ENCODE data around the gene ACSF3. TPM values are rescaled to one million over a fixed set of nuclear protein-coding genes. Genes with fewer than 3 reads are reported as not detected.
A peak's percentile ranks its signal among the peaks of the same experiment; 100 is the strongest.
"Not testable (repeated sequence)": the region's sequence is repeated elsewhere in the genome, so short reads cannot be mapped to it uniquely, and the experiment has no call there.

ACSF3 gene
- total RNA-seq, 1 donor from 2014 or later = 41.6 TPM

- DNase-seq; H3K27ac Mint-ChIP-seq; H3K4me3 Mint-ChIP-seq; H3K36me3 Mint-ChIP-seq (ENCODE audit: low read depth); H3K9me3 Mint-ChIP-seq; H3K27me3 Mint-ChIP-seq; H3K4me1 Mint-ChIP-seq: not testable (repeated sequence)
- intact Hi-C loops (cut with micrococcal nuclease) = loop anchor here (10.0 kb wide), 1 partner anchor 421 kb away; no protein-coding TSS in a partner anchor
Measured at GRCh38 chr16:89165681-89165979, 72.0 kb downstream of the ACSF3 start.

DNA sequence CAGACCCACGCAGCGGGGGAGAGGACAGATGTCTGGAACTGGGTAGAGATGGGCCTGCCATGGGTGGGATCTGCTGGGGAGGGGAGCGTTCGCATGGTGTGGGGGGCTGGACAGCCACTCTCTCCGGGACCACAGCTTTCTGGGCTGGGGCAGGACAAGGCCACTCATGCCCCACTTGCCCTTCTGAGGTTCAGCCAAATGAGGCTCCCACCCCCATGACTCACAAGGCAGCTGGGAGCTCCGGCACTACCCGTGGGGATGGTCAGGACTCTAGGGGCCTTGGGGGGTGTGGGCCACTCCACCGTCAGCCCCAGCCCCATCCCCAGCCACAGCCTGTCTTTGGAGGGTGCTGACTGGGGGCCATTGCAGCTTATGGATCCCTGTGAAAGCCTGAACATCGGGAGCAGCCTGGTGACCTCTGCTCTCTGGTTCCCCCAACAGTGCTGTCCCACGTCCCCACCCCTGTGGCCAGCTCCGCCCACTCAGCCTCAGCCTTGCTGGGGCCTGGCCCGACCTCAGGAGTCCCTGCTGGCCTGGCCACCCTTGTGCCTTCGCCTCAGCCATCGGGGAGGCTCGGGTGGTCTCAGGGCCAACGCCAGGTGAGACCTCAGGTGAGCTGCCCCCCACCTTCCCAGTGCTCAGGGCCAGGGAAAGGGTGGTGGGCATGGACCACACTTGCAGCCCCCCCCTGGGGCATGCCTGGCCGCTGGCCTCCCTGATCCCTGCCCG, 73.2 kb downstream of the ACSF3 start:
- Mint-ChIP-seq H3K36me3 (ENCODE audit: low read depth) (no peaks in the 10 kb centered on the region), H3K4me3 (no peak overlapping the region), H3K4me1 (peaks cover 6% of the 10 kb centered on the region), H3K27ac (no peak overlapping the region), H3K9me3 (no peaks in the 10 kb centered on the region), H3K27me3 (peaks cover 6% of the 10 kb centered on the region)
- intact Hi-C loops (cut with micrococcal nuclease) = loop anchor here (1.0 to 10.0 kb wide), 3 partner anchors 225 to 422 kb away; no protein-coding TSS in a partner anchor
- DNase-seq = no peak

DNA sequence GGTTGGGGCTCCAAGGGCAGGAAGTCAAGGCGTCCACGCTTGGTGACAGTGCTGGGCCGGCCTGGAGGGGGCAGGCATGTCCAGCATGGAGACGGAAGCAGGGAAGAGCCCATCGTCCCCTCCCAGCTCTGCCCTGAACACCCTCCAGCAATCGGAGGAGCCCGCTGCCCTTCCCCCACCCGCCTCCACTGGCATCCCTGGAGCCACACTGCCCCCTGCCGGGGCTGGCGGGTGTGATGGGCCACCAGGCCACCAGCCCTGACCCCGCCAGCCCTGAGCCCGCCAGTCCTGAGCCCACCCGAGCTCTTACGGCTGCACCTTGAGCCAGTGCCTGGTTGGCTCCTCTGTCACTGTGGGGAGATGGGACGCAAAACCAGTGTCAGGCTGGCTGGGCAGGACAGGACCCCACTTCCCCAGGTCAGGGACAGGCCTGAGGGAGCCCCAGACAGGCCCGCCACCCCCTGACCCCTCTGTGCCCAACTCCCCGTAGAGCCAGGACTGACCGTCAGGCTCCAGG, 73.8 kb downstream of the ACSF3 start:
- Mint-ChIP-seq H3K27me3 (peaks cover 6% of the 10 kb centered on the region), H3K36me3 (ENCODE audit: low read depth) (no peaks in the 10 kb centered on the region), H3K9me3 (no peaks in the 10 kb centered on the region), H3K27ac (no peak overlapping the region), H3K4me3 (no peak overlapping the region), H3K4me1 (peaks cover 6% of the 10 kb centered on the region)
- DNase-seq = peak; percentile 96
- intact Hi-C loops (cut with micrococcal nuclease) = loop anchor here (1.0 to 10.0 kb wide), 3 partner anchors 225 to 423 kb away; no protein-coding TSS in a partner anchor

GRCh38 chr16:89168381-89169189, 74.9 kb downstream of the ACSF3 start:
- DNase-seq = no peak
- Mint-ChIP-seq H3K27ac (no peak overlapping the region), H3K27me3 (peaks cover 6% of the 10 kb centered on the region), H3K4me1 (peaks cover 6% of the 10 kb centered on the region), H3K4me3 (no peak overlapping the region), H3K36me3 (ENCODE audit: low read depth) (no peaks in the 10 kb centered on the region), H3K9me3 (no peaks in the 10 kb centered on the region)
- intact Hi-C loops (cut with micrococcal nuclease) = loop anchor here (10.0 kb wide), 1 partner anchor 424 kb away; no protein-coding TSS in a partner anchor

DNA sequence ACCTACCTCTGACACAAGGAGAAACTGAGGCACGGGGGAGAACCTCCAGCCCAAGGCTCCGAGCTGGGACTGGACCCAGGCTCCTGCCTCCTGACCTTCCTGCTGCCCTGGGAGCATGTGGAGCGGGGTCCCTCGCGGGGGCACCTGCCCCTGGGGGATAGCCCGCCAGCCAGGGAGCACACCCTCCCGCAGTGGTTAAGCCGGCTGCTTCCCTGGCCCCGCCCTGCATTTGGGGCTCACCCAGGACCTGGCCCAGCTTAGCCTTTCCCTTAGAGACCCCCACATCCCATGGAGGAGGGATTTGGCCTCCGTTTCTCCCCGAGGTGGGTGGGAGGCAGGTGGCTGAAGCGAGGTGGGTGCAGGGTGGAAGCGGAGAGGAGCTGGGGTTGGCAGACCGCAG, 76.1 kb downstream of the ACSF3 start:
- no peak for DNase-seq
- intact Hi-C loops (cut with micrococcal nuclease) = loop anchor here (2.0 to 10.0 kb wide), 3 partner anchors 31 to 717 kb away; partner anchors contain the start of genes SLC22A31 and ZFPM1
- no peak overlapping the region for H3K27ac Mint-ChIP-seq
- H3K4me1 Mint-ChIP-seq = peaks cover 6% of the 10 kb centered on the region
- no peak overlapping the region for H3K4me3 Mint-ChIP-seq
- no peaks in the 10 kb centered on the region for H3K36me3 Mint-ChIP-seq (ENCODE audit: low read depth)
- no peaks in the 10 kb centered on the region for H3K9me3 Mint-ChIP-seq
- H3K27me3 Mint-ChIP-seq = peaks cover 6% of the 10 kb centered on the region

GRCh38 chr16:89170346-89171215, 76.9 kb downstream of the ACSF3 start:
- Mint-ChIP-seq H3K27ac (peak overlapping the region; percentile 69), H3K36me3 (ENCODE audit: low read depth) (no peaks in the 10 kb centered on the region), H3K4me3 (peak overlapping the region; percentile 78), H3K4me1 (peaks cover 6% of the 10 kb centered on the region), H3K27me3 (peaks cover 6% of the 10 kb centered on the region), H3K9me3 (no peaks in the 10 kb centered on the region)
- intact Hi-C loops (cut with micrococcal nuclease) = loop anchor here (1.0 to 5.0 kb wide), 6 partner anchors 22 to 718 kb away; partner anchors contain the start of genes SLC22A31 and ZFPM1
- DNase-seq = peak; percentile 73

DNA sequence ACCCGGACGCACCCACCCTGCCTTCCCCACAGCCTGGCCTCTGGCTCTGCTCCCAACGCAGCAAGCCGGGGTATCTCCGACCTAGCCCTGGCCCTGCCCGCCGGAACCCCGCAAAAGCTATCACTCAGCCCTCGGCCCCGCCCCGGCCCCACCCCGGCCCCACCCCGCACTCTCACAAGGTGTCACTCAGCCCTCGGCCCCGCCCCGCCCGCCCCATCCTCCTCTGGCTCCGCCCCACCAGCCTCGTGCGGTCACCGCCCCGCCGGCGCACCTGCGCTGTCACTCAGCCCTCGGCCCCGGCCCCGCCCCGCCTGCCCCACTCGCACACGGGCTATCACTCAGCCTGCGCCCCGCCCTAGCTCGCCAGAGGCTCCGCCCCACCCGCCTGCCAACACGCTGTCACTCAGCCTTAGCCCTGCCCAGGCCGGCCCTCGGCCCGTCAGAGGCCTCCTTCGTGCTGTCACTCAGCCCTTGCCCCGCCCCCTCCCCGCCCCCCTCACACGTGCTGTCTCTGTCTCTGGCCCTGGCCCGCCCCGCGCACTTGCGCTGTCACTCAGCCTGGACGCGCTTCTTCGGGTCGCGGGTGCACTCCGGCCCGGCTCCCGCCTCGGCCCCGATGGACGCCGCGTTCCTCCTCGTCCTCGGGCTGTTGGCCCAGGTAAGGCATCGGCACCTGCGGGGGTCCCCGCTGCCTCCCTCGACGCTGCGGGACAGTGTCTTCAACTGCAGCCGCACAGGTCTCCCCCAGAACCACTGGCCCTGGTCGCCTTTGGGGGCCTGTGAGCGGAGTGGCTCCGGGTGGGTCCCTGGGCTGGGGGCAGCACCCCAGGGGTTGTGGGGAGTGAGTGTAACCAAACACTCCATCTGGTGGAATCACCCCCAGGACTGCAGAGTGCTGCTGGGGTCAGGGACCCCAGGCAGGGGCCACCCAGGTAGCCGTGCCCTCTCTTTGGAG, 77.8 kb downstream of the ACSF3 start, which contains the start of gene CDH15:
Gene CDH15 (plus strand): TSS at position 533 of the 955 bp plus-strand sequence. CDS start 84 bp downstream, at position 617.
- no peaks in the 10 kb centered on the region for H3K9me3 Mint-ChIP-seq
- intact Hi-C loops (cut with micrococcal nuclease) = loop anchor here (1.0 to 5.0 kb wide), 6 partner anchors 21 to 719 kb away; partner anchors contain the start of genes SLC22A31 and ZFPM1
- no peaks in the 10 kb centered on the region for H3K36me3 Mint-ChIP-seq (ENCODE audit: low read depth)
- peak within 1 kb of the TSS; percentile 78 for H3K4me3 Mint-ChIP-seq
- H3K4me1 Mint-ChIP-seq = peaks cover 6% of the 10 kb centered on the region
- peak within 1 kb of the TSS; percentile 69 for H3K27ac Mint-ChIP-seq
- peaks cover 5% of the 10 kb centered on the region for H3K27me3 Mint-ChIP-seq
- peak; percentile 96 for DNase-seq

- DNase-seq = no peak
- H3K9me3 Mint-ChIP-seq = no peaks in the 10 kb centered on the region
- peaks cover 3% of the 10 kb centered on the region for H3K27me3 Mint-ChIP-seq
- H3K4me1 Mint-ChIP-seq = peaks cover 6% of the 10 kb centered on the region
- H3K4me3 Mint-ChIP-seq = no peak overlapping the region
- H3K36me3 Mint-ChIP-seq (ENCODE audit: low read depth) = no peaks in the 10 kb centered on the region
- intact Hi-C loops (cut with micrococcal nuclease) = loop anchor here (5.0 kb wide), 1 partner anchor 720 kb away; the partner anchor contains the start of gene ZFPM1
- H3K27ac Mint-ChIP-seq = no peak overlapping the region
Measured at GRCh38 chr16:89172171-89172527, 78.5 kb downstream of the ACSF3 start.

DNA sequence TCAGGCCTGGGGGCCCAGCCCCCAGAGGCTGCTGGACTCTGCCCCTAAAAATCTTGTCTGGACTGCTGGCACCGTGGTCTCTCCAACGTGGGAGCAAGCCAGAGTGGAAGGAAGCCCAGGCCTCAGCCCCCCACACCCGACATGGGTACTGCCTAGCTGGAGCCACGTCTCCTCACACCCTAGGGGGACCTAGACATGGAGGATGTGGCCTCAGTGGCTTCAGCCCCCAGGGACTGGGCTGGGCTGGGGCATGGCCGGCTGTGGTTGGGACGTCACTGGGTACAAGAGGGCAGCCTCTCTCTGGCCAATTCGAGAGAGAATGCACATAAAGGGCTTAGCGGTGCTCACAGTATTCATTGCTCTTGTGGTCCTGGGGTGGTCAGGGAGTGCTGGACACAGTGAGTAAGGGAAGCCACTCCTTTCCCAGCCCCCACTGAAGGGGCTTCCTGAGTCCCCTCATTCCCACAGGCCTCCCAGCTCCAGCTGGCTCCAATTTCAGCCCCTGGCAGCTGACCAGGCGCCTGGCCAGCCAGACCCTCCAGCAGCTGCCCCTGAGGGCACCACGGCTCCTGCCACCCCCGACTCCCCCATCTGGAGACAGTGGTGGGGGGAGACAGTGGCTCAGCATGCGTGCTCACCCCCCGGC, 79.0 kb downstream of the ACSF3 start:
- peaks cover 3% of the 10 kb centered on the region for H3K27me3 Mint-ChIP-seq
- H3K9me3 Mint-ChIP-seq = no peaks in the 10 kb centered on the region
- no peaks in the 10 kb centered on the region for H3K36me3 Mint-ChIP-seq (ENCODE audit: low read depth)
- no peak overlapping the region for H3K27ac Mint-ChIP-seq
- no peak for DNase-seq
- intact Hi-C loops (cut with micrococcal nuclease) = loop anchor here (5.0 kb wide), 1 partner anchor 720 kb away; the partner anchor contains the start of gene ZFPM1
- peaks cover 6% of the 10 kb centered on the region for H3K4me1 Mint-ChIP-seq
- no peak overlapping the region for H3K4me3 Mint-ChIP-seq

GRCh38 chr16:89173174-89173921, 79.7 kb downstream of the ACSF3 start:
- Mint-ChIP-seq H3K27me3 (peaks cover 3% of the 10 kb centered on the region), H3K4me3 (no peak overlapping the region), H3K27ac (no peak overlapping the region), H3K9me3 (no peaks in the 10 kb centered on the region), H3K36me3 (ENCODE audit: low read depth) (no peaks in the 10 kb centered on the region), H3K4me1 (peaks cover 6% of the 10 kb centered on the region)
- intact Hi-C loops (cut with micrococcal nuclease) = loop anchor here (5.0 kb wide), 1 partner anchor 721 kb away; the partner anchor contains the start of gene ZFPM1
- DNase-seq = no peak

- DNase-seq = no peak
- H3K9me3 Mint-ChIP-seq = no peaks in the 10 kb centered on the region
- no peaks in the 10 kb centered on the region for H3K36me3 Mint-ChIP-seq (ENCODE audit: low read depth)
- H3K4me1 Mint-ChIP-seq = peaks cover 6% of the 10 kb centered on the region
- H3K4me3 Mint-ChIP-seq = no peak overlapping the region
- peaks cover 3% of the 10 kb centered on the region for H3K27me3 Mint-ChIP-seq
- H3K27ac Mint-ChIP-seq = no peak overlapping the region
- intact Hi-C loops (cut with micrococcal nuclease) = loop anchor here (5.0 kb wide), 1 partner anchor 722 kb away; the partner anchor contains the start of gene ZFPM1
Measured at GRCh38 chr16:89174055-89174827, 80.6 kb downstream of the ACSF3 start.
